ENCODE results near the gene ZNF653. TPM values are rescaled to one million over a fixed set of nuclear protein-coding genes. Genes with fewer than 3 reads are reported as not detected.
A peak's percentile ranks its signal among the peaks of the same experiment; 100 is the strongest.
"Not testable (repeated sequence)": the region's sequence is repeated elsewhere in the genome, so short reads cannot be mapped to it uniquely, and the experiment has no call there.

The ZNF653 gene
- total RNA-seq, 8 experiments from 2014 or later, result 2.5 to 12.8 (median 8.4) TPM

DNA sequence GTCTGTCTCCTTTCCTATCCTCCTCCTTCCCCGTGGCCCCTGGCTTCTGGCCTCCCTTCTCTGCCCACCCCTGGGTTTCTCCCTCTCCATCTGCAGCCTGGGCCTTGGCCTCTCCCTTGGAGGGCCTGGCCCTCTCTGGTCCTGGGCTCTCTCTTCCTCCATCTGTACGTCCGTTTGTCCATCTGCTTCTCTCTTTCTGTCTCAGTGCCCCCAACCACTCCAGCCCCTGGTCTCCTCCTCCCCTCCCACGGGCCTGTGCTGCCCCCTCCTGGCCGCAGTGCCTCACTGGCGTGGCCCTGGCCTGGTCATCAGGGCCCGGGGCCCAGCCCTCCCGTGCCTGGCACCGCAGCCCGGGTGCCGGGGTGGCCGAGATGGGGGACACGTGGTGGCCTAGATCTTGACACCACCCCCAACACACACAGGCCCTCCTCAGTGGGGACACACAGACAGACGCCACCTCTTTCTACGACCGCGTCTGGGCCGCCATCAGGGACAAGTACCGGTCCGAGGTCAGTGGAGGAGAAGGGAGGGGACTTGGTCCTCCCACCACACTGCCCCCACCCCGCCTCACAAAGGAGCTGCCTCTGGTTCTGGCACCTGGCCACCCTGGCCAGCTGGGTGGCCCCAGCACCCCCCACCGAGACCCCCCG, 58.9 kb downstream of the ZNF653 start:
- Histone ChIP-seq H3K27ac (peak overlapping the region in 1 of 2 donors; percentile 55), H3K4me1 (replicated peaks in 1 of 2) (peaks cover 8 to 9% of the 10 kb centered on the region in 2 donors), H3K4me3 (no peak overlapping the region)
- peak; percentile 46 to 91 (median 60) for ATAC-seq (replicated peaks in 6 of 8)
- in situ Hi-C loops (cut with MboI; ENCODE audit: low pct_unique_long_range_greater_than_20kb in 2 of 9, low sequenced_read_pairs in 9 of 9, unreplicated experiment in 9 of 9), result no loop called here
- WGBS, 10 experiments, result 100% methylated on average over 1 of the region's 23 CpGs; no CpG with 5 or more reads in 9 of the 10 experiments

GRCh38 chr19:11446271-11446651, 59.4 kb downstream of the ZNF653 start:
- in situ Hi-C loops (cut with MboI; ENCODE audit: low pct_unique_long_range_greater_than_20kb in 2 of 9, low sequenced_read_pairs in 9 of 9, unreplicated experiment in 9 of 9), result no loop called here
- H3K4me3 ChIP-seq, result no peak overlapping the region
- peaks cover 3 to 4% of the 10 kb centered on the region in 2 donors for H3K4me1 ChIP-seq (replicated peaks in 1 of 2)
- no peak overlapping the region for H3K27ac ChIP-seq
- 93% methylated on average over 6 of the region's 14 CpGs; no CpG with 5 or more reads in 9 of the 10 experiments for WGBS, 10 experiments
- ATAC-seq (replicated peaks in 6 of 8), result peak in 2 of 8 experiments; percentile 3

- H3K27ac ChIP-seq, result no peak overlapping the region
- no CpG with 5 or more reads among the region's 13 CpGs for WGBS, 10 experiments
- H3K4me1 ChIP-seq (replicated peaks in 1 of 2), result no peaks in the 10 kb centered on the region
- in situ Hi-C loops (cut with MboI; ENCODE audit: low pct_unique_long_range_greater_than_20kb in 2 of 9, low sequenced_read_pairs in 9 of 9, unreplicated experiment in 9 of 9), result no loop called here
- H3K4me3 ChIP-seq, result no peak overlapping the region
- no peak for ATAC-seq (replicated peaks in 6 of 8)
These were observed 60.5 kb downstream of the ZNF653 start for GRCh38 chr19:11445141-11445540.

DNA sequence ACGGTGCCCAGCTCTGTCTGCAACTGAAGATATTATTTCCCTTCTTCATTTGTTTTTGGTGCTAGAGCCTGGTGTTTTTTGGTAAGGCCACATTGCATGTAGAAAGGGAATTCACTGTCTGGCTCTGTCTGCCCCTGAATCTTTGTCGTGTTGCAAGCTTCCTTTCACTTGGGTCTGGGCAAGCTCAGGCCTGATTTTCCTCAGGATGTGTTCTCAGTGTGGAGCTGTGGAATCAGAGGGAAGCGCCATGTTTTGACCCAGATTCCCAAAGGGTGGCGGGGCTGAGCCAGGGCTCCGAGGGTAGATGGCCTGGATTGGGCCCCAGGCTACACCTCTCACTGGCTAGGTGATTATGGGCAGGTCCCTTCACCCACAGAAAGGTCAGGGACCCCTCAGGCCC, 61.6 kb downstream of the ZNF653 start:
- ATAC-seq (replicated peaks in 6 of 8), result no peak
- in situ Hi-C loops (cut with MboI; ENCODE audit: low pct_unique_long_range_greater_than_20kb in 2 of 9, low sequenced_read_pairs in 9 of 9, unreplicated experiment in 9 of 9), result no loop called here
- Histone ChIP-seq H3K4me3 (no peak overlapping the region), H3K27ac (no peak overlapping the region), H3K4me1 (replicated peaks in 1 of 2) (no peaks in the 10 kb centered on the region)
- 87 to 100% methylated on average over 1 to 3 of the region's 5 CpGs; no CpG with 5 or more reads in 8 of the 10 experiments for WGBS, 10 experiments

DNA sequence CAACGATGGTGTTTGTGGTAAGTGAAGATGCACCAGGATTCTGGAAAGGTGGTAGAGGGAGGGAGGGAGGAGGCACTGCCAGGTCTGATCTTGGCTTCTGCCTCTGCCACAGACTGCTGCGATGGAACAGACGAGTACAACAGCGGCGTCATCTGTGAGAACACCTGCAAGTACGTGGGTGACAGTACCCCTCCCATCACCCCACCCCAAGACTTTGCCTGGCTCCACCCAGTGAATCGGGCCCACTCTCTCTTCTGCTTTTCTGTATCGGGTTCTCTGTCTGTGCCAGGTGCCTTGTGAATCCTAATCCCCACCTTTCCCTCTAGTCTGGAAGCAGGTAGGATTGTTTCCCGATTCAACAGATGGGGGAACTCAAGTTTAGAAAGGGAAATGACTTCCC, 67.7 kb downstream of the ZNF653 start:
- H3K27ac ChIP-seq, result no peak overlapping the region
- in situ Hi-C loops (cut with MboI; ENCODE audit: low pct_unique_long_range_greater_than_20kb in 2 of 9, low sequenced_read_pairs in 9 of 9, unreplicated experiment in 9 of 9), result no loop called here
- no peak for ATAC-seq (replicated peaks in 6 of 8)
- WGBS, 10 experiments, result 83 to 100% (median 92%) methylated on average over 1 to 9 of the region's 9 CpGs; no CpG with 5 or more reads in 6 of the 10 experiments
- H3K4me1 ChIP-seq (replicated peaks in 1 of 2), result peaks cover 5 to 15% of the 10 kb centered on the region in 2 donors
- no peak overlapping the region for H3K4me3 ChIP-seq

DNA sequence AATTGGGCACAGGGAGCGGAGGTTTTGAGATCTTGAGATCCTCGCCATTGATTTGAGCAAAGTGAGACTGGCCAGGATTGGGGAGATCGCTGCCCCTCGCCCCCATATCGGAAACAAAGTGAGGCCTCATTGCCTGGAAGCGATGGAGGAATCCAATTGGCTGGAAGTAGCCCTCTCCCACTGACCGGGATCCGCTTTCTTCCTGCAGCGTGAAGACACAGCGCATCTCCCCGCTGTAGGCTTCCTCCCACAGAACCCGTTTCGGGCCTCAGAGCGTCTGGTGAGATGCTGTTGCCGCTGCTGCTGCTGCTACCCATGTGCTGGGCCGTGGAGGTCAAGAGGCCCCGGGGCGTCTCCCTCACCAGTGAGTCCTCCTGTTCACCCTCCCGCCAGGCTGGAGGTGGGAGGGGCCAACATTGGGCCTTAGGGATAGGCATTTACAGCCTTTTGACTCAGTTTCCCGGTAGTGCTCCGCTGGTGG, 69.8 kb downstream of the ZNF653 start:
- Histone ChIP-seq H3K4me3 (peak overlapping the region; percentile 44 to 77 (median 72)), H3K27ac (peak overlapping the region; percentile 34 to 89), H3K4me1 (replicated peaks in 1 of 2) (peaks cover 5 to 15% of the 10 kb centered on the region in 2 donors)
- ATAC-seq (replicated peaks in 6 of 8), result peak in 3 of 8 experiments; percentile 4 to 10 (median 5)
- WGBS, 10 experiments, result 0 to 26% (median 0%) methylated on average over 2 to 5 of the region's 21 CpGs; no CpG with 5 or more reads in 4 of the 10 experiments
- in situ Hi-C loops (cut with MboI; ENCODE audit: low pct_unique_long_range_greater_than_20kb in 2 of 9, low sequenced_read_pairs in 9 of 9, unreplicated experiment in 9 of 9), result no loop called here

- 0% methylated on average over 1 to 19 of the region's 53 CpGs; no CpG with 5 or more reads in 3 of the 10 experiments for WGBS, 10 experiments
- ATAC-seq (replicated peaks in 6 of 8), result peak; percentile 92 to 94 (median 94)
- in situ Hi-C loops (cut with MboI; ENCODE audit: low pct_unique_long_range_greater_than_20kb in 2 of 9, low sequenced_read_pairs in 9 of 9, unreplicated experiment in 9 of 9), result no loop called here
- Histone ChIP-seq H3K4me1 (replicated peaks in 1 of 2) (peaks cover 5 to 15% of the 10 kb centered on the region in 2 donors), H3K27ac (peak within 1 kb of the TSS; percentile 76 to 89), H3K4me3 (peak within 1 kb of the TSS; percentile 44 to 77 (median 72))
These were observed 70.4 kb downstream of the ZNF653 start, which contains the start of the genes ODAD3 and PRKCSH for GRCh38 chr19:11435057-11435832. Gene ODAD3, minus strand, starts transcription at chr19:11435121. Its CDS starts 105 bp downstream, at chr19:11435016. Gene PRKCSH, plus strand, starts transcription at chr19:11435635. Its CDS starts 483 bp downstream, at chr19:11436118.

DNA sequence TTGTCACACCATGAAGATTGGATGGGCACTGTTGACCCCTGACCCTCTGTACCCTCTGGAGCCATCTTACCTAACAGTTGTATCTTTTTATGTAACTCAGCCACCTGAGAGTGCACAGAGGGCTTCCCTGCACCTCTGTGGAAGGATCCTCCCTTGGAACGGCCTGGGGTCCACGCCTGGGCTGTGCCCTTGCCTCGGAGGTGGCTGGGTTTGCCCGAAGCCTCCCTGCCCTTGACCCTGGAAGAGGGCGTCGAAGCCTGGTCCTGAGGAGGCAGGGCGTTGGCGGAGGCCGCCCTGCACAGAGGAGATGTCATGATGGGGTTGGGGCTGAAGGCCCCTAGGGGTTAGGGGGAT, 71.0 kb downstream of the ZNF653 start:
- WGBS, 10 experiments, result 4 to 20% (median 7%) methylated on average over 1 to 4 of the region's 9 CpGs; no CpG with 5 or more reads in 7 of the 10 experiments
- peak in 7 of 8 experiments; percentile 0 to 34 (median 29) for ATAC-seq (replicated peaks in 6 of 8)
- in situ Hi-C loops (cut with MboI; ENCODE audit: low pct_unique_long_range_greater_than_20kb in 2 of 9, low sequenced_read_pairs in 9 of 9, unreplicated experiment in 9 of 9), result no loop called here

DNA sequence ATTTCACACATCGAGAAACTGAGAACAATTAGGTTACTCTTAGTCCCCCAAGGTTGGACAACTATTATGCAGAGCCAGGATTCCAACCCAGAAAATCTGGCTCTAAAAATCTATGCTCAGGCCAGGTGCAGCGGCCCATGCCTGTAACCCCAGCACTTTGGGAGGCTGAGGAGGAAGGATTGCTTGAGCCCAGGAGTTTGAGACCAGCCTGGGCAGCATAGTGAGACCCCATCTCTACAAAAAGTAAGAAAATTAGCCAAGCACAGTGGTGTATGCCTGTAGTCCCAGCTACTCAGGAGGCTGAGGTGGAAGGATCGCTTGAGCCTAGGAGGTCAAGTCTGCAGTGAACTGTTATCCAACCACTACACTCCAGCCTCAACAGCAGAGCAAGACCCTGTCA, 72.1 kb downstream of the ZNF653 start:
- H3K4me1 ChIP-seq (replicated peaks in 1 of 2), result peaks cover 5 to 15% of the 10 kb centered on the region in 2 donors
- 60 to 100% (median 93%) methylated on average over 1 to 3 of the region's 3 CpGs; no CpG with 5 or more reads in 3 of the 10 experiments for WGBS, 10 experiments
- in situ Hi-C loops (cut with MboI; ENCODE audit: low pct_unique_long_range_greater_than_20kb in 2 of 9, low sequenced_read_pairs in 9 of 9, unreplicated experiment in 9 of 9); H3K4me3 ChIP-seq; H3K27ac ChIP-seq; ATAC-seq (replicated peaks in 6 of 8): not testable (repeated sequence)

More for the DNA sequence above, 71.0 kb downstream of the ZNF653 start:
- Histone ChIP-seq H3K4me3 (peak overlapping the region; percentile 31 to 77 (median 72)), H3K4me1 (replicated peaks in 1 of 2) (peaks cover 5 to 15% of the 10 kb centered on the region in 2 donors), H3K27ac (peak overlapping the region; percentile 76 to 89)

Other genes starting within 250 kb of the ZNF653 start
- 10 to 100 TPM in 6 of 8 experiments, 1 to 10 TPM in 2; 5.4 to 60.0 (median 14.7) TPM for gene DOCK6, start 243.3 kb downstream of the ZNF653 start, total RNA-seq
- not detected for gene TSPAN16, start 209.7 kb downstream of the ZNF653 start, total RNA-seq
- 10 to 100 TPM in 4 of 8 experiments, 1 to 10 TPM in 4; 7.6 to 21.6 (median 10.7) TPM for gene RAB3D, start 166.2 kb downstream of the ZNF653 start, total RNA-seq
- 100 to 1,000 TPM in 3 of 8 experiments, 10 to 100 TPM in 5; 72.1 to 148 (median 92.9) TPM for gene TMEM205, start 159.6 kb downstream of the ZNF653 start, total RNA-seq
- 10 to 100 TPM in 5 of 8 experiments, 1 to 10 TPM in 3; 4.4 to 22.3 (median 14.4) TPM for gene CCDC159, start 159.3 kb downstream of the ZNF653 start, total RNA-seq
- gene PLPPR2, start 150.4 kb downstream of the ZNF653 start, total RNA-seq, result 10 to 100 TPM; 21.5 to 46.5 (median 28.0) TPM
- 1 to 10 TPM; 1.7 to 4.0 (median 2.2) TPM for gene SWSAP1, start 131.2 kb downstream of the ZNF653 start, total RNA-seq
- gene EPOR, start 121.5 kb downstream of the ZNF653 start, total RNA-seq, result 1 to 10 TPM; 1.7 to 6.1 (median 3.4) TPM
- 1 to 10 TPM in 5 of 8 experiments, under 1 TPM in 3; 0.60 to 3.1 (median 1.2) TPM for gene RGL3, start 86.5 kb downstream of the ZNF653 start, total RNA-seq
- gene ODAD3, start 70.7 kb downstream of the ZNF653 start, total RNA-seq, result 1 to 10 TPM in 5 of 8 experiments, under 1 TPM in 3; 0.45 to 5.1 (median 1.6) TPM
- gene PRKCSH, start 70.2 kb downstream of the ZNF653 start, total RNA-seq, result 100 to 1,000 TPM; 160 to 255 (median 196) TPM
- gene ELAVL3, start 24.8 kb downstream of the ZNF653 start, total RNA-seq, result 10 to 100 TPM in 5 of 8 experiments, under 1 TPM in 3; 0.22 to 95.6 (median 47.7) TPM
- 10 to 100 TPM; 20.9 to 56.9 (median 47.6) TPM for gene ECSIT, start 23.3 kb upstream of the ZNF653 start, total RNA-seq
- 10 to 100 TPM in 1 of 8 experiments, 1 to 10 TPM in 6, under 1 TPM in 1; 0.55 to 11.5 (median 1.6) TPM for gene CNN1, start 33.0 kb upstream of the ZNF653 start, total RNA-seq
- 10 to 100 TPM; 48.1 to 93.5 (median 58.2) TPM for gene ELOF1, start 53.4 kb upstream of the ZNF653 start, total RNA-seq
- 10 to 100 TPM in 1 of 8 experiments, 1 to 10 TPM in 5, under 1 TPM in 2; 0.29 to 10.1 (median 2.4) TPM for gene ACP5, start 71.8 kb upstream of the ZNF653 start, total RNA-seq
- 10 to 100 TPM in 7 of 8 experiments, 1 to 10 TPM in 1; 6.8 to 55.7 (median 42.5) TPM for gene ZNF627, start 91.6 kb upstream of the ZNF653 start, total RNA-seq
- 10 to 100 TPM in 2 of 8 experiments, 1 to 10 TPM in 6; 4.7 to 13.8 (median 8.2) TPM for gene ZNF823, start 233.1 kb upstream of the ZNF653 start, total RNA-seq